ENCODE results near the gene LTC4S.
"Not testable (repeated sequence)": the region's sequence is repeated elsewhere in the genome, so short reads cannot be mapped to it uniquely, and the experiment has no call there.

LTC4S gene

DNA sequence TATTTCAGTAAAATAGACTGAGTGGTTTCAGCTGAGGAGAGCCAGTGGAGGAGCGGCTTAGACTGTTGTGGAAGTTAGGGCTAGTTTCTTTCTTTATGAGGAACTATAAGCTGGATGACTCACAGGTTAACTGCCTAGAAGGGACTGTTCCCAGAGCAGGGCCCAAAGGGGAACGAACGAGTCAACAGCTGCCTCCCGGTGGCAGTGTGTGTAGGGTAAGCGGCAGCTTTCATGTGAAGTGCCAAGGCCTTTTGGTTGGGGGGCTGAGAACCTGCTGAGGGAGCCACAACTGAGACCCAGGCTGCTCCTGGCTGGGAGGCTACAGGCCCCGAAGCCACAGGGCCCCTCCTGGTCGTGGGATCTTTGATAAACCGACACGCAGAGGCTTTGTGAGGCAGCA is 33.9 kb downstream of the LTC4S start:
- DNase-seq: peak; percentile 79

DNA sequence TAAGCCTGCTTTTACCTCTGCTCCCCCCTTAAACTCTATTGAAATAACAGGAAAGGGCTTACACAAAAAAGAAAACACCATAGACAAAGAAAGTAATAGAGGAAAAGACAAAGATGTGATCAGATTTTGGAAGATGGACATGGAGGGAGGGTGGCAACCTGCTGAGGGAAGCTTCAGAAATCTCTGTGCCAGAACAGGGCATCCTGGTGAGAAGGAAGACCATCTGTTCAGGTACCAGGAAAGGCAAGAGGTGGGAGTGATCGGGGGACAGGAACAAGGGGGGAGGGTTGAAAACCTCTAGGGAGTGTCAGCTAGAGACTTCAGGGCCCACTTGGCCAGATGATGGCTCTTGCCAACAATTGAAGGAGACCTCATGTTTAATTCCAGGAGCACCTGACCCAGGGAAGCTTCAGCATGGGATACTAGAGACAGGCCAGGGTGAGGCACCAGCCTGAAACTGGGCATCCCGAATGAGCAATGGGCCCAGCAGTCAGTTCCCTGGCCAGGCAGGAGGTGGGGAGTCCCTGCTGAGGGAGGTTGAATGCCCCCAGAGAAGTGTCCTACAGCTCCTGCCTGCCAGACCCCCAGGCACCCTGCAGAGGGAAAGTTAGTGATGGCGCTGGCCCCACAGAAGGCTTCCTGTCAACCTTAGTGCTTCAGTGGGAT is 35.1 kb downstream of the LTC4S start:
- DNase-seq: no peak

DNA sequence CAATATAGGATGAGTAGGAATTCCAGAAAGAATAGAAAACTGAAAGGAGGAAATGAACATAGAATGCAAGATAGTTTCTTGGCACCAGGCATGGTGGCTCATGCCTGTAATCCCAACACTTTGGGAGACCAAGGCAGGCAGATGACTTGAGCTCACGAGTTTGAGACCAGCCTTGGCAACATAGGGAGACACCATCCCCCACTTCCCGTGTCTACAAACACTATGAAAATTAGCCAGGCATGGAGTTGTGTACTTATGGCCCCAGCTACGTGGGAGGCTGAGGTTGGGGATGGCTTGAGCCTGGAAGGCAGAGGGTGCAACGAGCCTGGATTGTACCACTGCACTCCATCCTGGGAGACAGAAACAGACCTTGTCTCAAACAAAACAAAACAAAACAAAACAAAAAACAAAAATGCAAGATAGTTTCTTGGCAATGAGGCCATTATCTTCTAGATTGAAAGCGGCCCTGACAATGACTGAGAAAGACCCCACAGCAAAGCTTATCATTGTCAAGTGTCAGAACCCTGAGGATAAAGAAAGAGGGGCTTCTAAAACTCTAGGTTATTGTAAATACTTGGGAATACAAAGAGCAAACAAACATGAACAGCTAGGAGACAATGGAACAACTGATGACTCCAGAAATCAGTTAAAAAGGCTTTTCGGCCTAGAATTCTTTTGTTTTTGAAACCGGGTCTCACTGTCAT is 36.1 kb downstream of the LTC4S start:
- no peak for DNase-seq

DNA sequence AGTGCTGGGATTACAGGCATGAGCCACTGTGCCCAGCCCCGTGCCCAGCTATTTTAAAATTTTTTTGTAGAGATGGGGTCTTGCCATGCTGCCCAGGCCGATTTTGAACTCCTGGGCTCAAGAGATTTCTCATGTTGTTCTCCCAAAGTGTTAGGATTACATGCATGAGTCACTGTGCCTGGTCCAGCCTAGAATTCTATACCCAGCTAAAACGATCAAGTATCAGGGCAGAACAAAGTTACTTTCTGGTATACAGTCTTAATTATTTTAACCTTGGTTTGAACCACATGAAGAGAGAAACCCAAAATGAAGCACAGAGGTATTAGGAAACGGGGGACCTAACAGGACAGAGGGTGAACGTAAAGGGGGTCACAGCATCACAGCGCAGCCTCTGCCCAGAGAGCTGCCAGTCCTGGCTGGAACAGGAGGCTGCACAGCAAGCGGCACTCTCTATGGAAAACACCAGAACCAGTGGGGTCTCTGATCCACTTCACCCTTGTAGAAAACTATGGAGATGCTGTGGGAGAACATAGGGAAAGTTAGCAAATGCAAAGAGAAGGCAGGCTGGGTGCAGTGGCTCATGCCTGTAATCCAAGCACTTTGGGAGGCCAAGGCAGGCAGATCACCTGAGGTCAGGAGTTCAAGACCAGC is 37.2 kb downstream of the LTC4S start:
- DNase-seq: no peak

DNA sequence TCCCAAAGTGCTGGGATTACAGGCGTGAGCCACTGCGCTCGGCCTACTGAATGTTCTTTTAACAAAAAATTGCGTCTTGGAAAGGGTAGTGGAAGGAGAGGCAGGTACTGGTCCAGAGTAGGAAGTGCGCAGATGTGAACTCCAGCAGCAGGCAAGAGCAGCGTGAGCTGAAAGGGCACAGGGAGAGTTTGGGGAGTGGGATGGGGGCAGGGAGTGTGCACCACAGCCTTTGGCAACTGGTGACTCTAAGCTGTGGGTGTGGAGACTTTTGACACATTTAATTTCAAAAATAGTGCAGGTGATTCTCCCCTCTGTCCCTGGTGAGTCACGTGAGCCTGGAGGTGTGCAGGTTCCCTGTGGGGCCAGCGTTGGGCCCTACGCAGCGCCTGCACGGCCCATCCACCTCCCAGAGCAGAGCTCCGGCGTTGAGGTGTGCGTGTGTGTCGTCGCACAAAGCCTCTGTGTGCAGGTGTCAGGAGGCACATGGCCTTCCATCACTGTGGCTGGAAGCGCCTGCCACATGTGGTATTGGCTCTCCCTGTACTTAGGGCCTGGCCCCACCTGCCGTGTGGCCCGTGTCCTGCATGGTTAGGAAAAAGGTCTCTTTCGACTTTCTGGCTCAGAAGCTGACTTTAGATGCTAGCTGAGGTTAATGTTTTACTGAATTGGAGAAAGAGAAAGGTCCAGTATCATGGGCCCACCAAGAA is 38.4 kb downstream of the LTC4S start:
- no peak for DNase-seq

DNA sequence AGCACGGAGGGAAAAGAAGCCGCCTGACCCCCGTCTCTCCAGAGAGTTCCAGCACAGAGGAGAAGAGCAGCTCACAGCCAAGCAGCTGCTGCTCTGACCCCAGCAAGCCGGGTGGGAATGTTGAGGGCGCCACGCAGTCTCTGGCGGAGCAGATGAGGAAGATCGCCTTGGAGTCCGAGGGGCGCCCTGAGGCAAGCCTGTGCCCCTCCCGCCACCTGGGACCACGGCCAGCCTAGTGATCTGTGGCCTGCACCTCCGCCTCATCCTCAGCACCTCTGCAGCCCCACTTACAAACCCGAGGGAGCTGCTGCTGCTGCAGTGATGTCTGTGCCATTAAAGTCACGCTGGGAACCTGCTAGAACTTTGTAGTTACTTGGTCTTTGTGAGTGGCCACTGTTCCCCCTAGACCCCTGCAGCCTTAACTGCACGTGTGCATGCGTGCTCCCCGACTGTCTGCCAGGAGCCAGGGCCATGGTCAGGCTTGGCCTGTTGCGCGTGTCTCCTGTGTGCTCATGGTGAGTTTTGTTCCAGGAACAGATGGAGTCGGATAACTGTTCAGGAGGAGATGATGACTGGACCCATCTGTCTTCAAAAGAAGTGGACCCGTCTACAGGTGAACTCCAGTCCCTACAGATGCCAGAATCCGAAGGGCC is 39.4 kb downstream of the LTC4S start:
- DNase-seq: no peak

DNA sequence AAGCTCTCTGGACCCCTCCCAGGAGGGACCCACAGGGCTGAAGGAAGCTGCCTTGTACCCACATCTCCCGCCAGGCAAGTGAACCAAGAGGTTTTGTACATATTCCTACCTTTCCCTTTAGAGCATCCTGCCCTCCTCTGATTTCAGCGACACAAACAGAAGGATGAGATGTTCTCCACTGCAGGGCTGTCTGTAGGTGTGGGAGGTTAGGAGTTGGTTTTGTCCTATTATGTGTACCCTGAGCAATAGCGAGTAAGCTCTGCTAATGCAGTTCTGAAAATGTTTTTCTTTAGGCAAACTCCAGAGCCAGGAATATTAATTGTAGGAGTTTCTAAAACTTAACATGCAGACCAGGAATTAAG is 39.9 kb downstream of the LTC4S start:
- DNase-seq: no peak

DNA sequence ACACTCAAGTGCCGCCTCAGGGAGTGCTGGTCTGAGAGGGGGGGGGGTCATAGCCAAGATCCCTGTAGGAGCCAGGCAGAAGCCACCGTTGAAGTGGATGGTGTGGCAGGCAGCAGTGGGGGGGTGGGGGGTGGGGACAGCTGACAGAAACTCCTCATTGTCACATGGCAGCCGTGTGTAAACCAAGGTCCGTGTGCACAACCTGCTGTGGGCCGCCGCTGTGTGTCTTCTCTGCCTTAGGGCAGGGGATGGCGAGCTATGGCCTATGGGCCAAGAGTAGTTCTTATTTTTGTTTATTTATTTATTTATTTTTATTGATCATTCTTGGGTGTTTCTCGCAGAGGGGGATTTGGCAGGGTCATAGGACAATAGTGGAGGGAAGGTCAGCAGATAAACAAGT is 40.3 kb downstream of the LTC4S start:
- DNase-seq: no peak

DNA sequence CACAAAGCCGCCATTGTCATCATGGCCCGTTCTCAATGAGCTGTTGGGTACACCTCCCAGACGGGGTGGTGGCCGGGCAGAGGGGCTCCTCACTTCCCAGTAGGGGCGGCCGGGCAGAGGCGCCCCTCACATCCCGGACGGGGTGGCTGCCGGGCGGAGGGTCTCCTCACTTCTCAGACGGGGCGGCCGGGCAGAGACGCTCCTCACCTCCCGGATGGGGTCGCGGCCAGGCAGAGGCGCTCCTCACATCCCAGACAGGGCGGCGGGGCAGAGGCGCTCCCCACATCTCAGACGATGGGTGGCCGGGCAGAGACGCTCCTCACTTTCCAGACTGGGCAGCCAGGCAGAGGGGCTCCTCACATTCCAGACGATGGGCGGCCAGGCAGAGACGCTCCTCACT is 41.1 kb downstream of the LTC4S start:
- not testable (repeated sequence) for DNase-seq

DNA sequence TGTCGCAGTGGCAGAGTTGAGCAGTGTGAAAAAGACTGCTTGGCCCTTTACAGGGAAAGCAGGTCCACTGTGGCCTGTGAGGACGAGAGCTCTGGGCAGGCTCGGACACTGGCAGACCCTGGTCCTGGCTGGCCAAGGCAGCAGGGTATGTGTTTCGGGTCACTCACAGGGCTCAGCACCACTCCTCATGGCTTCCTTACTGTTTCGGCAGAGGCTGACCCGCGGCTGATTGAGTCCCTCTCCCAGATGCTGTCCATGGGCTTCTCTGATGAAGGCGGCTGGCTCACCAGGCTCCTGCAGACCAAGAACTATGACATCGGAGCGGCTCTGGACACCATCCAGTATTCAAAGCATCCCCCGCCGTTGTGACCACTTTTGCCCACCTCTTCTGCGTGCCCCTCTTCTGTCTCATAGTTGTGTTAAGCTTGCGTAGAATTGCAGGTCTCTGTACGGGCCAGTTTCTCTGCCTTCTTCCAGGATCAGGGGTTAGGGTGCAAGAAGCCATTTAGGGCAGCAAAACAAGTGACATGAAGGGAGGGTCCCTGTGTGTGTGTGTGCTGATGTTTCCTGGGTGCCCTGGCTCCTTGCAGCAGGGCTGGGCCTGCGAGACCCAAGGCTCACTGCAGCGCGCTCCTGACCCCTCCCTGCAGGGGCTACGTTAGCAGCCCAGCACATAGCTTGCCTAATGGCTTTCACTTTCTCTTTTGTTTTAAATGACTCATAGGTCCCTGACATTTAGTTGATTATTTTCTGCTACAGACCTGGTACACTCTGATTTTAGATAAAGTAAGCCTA is 42.6 kb downstream of the LTC4S start:
- peak; percentile 87 for DNase-seq

DNA sequence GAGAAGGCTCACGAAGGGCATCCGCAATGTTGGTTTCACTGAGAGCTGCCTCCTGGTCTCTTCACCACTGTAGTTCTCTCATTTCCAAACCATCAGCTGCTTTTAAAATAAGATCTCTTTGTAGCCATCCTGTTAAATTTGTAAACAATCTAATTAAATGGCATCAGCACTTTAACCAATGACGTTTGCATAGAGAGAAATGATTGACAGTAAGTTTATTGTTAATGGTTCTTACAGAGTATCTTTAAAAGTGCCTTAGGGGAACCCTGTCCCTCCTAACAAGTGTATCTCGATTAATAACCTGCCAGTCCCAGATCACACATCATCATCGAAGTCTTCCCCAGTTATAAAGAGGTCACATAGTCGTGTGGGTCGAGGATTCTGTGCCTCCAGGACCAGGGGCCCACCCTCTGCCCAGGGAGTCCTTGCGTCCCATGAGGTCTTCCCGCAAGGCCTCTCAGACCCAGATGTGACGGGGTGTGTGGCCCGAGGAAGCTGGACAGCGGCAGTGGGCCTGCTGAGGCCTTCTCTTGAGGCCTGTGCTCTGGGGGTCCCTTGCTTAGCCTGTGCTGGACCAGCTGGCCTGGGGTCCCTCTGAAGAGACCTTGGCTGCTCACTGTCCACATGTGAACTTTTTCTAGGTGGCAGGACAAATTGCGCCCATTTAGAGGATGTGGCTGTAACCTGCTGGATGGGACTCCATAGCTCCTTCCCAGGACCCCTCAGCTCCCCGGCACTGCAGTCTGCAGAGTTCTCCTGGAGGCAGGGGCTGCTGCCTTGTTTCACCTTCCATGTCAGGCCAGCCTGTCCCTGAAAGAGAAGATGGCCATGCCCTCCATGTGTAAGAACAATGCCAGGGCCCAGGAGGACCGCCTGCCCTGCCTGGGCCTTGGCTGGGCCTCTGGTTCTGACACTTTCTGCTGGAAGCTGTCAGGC is 43.6 kb downstream of the LTC4S start:
- no peak for DNase-seq

DNA sequence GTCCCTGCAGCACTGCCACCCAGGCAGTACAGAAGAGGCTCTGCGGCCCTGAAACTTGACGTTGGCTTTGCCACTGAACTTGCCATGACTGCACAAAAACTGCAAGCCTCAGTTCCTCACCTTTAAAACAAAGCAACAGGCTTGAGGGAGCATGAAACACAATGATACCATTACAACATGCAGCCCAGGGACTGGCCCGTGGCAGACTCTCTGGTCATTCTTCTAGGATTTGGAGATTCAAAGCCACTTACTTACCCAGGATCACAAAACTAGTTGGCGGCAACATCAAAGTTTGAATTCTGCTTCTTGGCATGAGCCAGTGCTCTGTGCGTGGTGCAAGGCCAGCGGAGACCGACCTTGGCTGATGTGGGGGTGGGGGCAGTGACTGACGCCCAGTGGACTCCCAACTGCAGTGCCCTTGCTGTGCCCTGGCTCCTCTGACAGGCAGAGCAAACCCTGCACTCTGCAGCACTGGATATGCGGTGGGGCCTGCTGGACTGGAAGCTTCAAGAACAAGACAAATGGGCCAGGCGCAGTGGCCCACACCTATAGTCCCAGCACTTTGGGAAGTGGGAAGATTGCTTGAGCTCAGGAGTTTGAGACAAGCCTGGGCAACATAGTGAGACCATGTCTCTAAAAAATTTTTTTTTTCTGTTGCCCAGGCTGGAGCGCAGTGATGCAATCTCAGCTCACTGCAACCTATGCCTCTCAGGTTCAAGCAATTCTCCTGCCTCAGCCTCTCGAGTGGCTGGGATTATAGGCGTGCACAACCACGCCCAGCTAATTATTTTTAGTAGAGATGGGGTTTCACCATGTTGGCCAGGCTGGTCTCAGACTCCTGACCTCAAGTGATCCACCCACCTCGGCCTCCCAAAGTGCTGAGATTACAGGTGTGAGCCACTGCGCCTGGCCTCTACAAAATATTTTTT is 45.8 kb downstream of the LTC4S start:
- DNase-seq: no peak

DNA sequence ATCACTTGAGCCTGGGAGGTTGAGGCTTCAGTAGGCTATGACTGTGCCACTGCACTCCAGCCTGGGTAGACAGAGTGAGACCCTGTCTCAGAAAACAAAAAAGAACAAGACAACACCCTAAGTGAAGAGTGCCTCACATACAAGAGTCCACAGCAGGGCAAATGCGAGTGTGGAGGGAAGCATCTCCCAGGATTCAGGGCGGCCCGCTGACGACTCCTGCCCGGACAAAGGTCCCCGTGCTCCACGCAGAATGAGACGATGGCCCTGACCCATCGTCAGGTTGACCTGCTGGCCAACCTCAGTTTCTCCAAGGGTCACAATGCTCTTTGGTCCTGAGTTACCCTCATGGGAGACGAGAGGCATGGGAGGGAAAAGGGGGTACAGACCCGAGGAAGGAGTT is 46.5 kb downstream of the LTC4S start:
- DNase-seq: no peak

DNA sequence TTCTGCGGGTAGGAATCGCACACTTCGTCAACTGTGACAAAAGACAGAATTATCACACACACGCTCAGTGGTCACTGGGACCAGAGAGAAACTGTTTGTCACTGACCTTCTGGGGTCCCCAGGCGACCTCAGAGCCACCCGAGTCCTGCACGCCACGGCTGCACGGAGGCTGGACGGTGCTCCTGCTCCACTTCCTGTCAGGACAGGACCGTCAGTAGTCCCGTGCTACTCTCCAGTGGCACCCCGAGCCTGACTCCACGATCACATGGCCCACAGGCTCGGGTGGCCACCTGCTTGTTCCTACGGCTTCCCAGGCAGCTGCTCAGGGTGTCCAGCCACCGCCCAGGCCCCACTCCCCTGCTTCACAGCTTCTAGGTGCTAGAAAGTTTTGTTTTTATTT is 47.0 kb downstream of the LTC4S start:
- DNase-seq: no peak

DNA sequence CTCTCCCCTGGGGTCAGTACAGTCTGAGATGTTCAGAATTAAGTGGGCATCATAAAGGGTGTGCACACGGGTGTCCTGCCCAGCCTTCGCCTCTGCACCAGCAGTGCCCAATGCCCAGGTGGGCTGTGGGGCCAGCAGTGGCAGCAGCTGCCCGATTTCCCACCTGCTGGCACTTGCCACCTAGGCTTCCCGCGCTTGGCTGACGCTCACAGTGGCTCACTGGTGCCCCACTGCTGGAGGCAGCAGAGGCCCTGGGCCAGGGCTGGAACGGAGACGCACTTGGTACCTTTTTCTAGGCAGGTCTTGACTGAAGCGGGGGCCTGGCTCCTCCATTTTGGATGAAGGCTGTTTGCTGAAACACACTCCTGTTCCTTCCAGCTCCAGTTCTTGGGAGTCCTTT is 47.8 kb downstream of the LTC4S start:
- no peak for DNase-seq

All from activated effector memory CD4-positive, alpha-beta T cell treated with anti-CD3 and anti-CD28 coated beads, Interleukin-2, amount 50 U/mL, for 16 hours (primary cell).